COLO668 (cell line): ENCODE measurements around the gene PHETA2.

Experiments
- DNase-seq: peaks from one replicate; lab custom pipeline; 2025; ENCODE audit not compliant: unreplicated experiment; lab: John Stamatoyannopoulos, UW

Gene PHETA2

DNA sequence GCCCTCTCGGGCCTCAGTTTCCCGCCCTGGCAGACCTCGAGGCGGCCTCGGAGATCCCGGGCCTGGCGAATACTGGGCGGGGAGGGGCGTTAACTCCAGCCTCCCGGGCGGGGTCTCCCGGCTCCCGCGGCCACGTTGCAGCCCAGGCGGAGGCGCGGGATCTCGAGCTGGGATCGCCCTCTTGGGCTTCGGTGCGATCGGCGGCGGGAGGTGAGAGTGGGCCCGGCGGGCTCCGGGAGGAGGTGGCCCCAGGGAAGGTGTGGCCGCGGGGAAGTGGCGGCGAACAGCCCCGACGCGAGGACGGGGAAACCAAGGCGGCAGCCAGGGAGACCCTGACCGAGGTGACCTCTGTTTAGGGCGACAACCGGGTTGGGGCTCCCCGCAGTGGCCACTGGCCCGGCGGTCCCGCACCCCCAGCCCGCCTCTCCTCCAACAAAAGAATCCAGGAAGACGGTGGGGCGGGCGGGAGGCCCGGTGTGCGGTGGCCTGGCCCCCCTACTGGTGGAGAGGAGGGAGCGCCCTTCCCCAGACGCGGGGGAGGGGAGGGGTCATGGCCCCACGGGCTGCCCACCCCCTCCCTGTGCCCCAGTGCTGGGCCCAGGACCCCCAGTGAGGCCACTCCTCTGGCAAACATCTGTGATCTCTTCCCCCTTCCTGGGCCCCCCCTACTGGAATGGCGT lies at the start of gene PHETA2:
TSS of gene PHETA2 (plus strand) at position 117 of the 680 bp plus-strand sequence. CDS start 3,046 bp downstream, outside the sequence.
- peak; percentile 33 for DNase-seq

DNA sequence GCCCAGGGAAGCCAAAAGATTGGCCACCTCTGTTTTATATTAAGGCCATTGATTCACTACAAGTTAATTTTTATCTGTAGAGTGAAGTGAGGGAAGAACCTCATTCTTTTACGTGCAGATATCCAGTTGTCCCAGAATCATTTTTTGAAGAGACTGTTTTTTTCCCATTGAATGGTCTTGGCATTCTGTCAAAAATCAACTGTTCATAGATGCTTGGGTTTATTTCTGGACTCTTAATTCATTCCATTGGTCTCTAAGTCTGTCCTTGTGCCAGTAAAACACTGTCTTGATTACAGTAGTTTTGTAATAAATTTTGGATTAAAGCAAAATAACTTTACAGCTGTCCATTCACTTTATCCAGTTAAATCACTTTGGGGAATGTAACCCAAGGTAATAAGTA lies 48.6 kb upstream of the PHETA2 start:
- no peak for DNase-seq

DNA sequence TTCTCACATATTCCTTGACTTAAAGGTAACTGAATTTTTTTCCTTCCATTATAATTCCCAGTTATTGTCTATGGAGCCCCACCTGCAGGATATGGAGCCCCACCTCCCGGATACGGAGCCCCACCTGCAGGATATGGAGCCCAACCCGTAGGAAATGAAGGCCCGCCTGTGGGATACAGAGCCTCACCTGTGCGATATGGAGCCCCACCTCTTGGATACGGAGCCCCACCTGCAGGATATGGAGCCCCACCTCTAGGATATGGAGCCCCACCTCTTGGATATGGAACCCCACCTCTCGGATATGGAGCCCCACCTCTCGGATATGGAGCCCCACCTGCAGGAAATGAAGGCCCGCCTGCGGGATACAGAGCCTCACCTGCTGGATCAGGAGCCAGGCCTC lies 47.3 kb upstream of the PHETA2 start:
- DNase-seq = no peak

GRCh38 chr22:42033263-42034181 lies 40.5 kb upstream of the PHETA2 start:
- DNase-seq = no peak

DNA sequence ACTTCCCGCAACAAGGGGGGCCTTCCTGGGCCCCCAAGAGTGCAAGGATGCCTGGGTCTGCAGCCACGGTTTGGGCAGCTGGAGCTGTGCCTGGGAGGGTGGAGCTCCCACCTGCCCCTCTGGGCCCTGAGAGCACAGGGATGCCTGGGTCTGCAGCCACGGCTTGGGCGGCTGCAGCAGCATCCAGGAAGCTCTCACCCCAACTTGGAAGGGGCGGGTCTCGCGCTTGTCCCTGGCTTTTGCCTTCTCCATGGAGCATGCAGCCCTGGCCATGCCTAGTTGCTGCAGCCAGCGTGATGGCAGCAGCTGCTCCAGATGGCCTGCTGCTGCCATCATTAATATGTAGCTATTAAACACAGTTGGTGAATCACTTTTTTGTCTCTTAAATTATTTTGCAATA lies 38.8 kb upstream of the PHETA2 start:
- DNase-seq = no peak

- DNase-seq = no peak
These were observed 34.8 kb upstream of the PHETA2 start for GRCh38 chr22:42039271-42039670.

- no peak for DNase-seq
These were observed 32.3 kb upstream of the PHETA2 start for GRCh38 chr22:42041784-42042183.

- no peak for DNase-seq
These were observed 23.3 kb upstream of the PHETA2 start for GRCh38 chr22:42050641-42051180.

DNA sequence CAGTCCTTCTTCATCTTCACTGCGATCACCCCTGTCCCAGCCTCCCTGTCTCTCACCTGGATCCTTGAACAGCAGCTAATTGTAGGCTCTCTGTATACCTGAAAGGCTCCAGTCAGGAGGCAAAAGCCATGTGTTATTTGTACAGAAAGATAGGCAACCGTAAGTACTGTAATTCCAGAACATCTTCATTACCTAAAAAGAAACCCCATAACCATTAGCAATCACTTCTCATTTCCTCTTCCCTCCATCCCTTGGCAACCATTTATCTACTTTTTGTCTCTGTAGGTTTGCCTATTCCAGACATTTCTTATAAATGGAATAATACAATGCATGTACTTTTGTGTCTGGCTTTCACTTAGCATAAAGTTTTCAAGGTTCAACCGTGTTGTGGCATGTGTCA lies 21.3 kb upstream of the PHETA2 start:
- no peak for DNase-seq

DNA sequence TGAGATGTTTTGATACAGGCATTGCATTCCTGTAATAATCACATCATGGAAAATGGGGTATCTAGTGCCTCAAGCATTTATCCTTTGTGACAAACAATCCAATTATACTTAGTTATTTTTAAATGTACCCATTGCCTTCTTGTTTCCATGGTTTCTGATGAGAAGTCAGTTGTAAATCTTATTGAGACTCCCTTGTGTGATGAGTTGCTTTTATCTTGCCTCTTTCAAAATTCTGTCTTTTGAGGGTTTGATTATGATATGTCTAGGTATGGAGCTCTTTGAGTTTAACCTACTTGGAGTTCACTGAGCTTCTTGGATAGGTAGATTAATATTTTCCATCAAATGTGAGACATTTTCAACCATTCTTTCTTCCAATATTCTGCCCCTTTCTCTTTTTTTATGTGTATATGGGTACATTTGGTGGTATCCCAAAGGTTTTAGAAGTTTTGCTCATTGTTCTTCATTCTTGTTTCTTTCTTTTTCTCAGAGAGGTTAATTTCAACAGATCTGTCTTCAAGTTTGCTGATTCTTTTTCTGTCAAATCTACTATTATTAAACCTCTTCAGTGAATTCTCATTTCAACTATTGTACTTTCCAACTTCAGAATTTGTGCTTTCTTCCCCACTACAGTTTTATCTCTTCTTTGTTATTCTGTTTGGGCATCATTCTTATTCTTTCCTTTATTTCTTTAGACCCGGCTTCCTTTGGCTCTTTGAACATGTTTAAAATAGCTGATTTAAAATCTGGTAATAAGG lies 17.1 kb upstream of the PHETA2 start:
- no peak for DNase-seq

DNA sequence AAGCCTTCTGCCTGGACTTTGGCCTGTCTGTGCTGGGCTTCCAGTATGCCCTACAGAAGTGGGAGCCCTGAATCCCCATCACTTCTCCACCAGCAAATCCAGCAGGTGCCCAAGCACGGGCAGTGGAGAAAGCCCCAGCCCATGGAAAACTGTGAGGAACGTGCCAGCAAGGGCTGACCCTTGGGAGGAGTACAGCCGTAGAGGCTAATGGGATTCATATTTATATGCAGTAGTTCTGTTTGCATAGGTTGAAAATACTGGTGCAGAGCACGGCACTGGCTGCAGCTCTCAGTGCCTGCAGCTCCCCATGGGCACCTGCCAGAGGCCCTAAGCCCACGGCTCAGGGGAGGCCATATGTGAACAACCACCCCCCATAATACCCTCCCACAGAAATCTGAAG lies 13.6 kb upstream of the PHETA2 start:
- no peak for DNase-seq

DNA sequence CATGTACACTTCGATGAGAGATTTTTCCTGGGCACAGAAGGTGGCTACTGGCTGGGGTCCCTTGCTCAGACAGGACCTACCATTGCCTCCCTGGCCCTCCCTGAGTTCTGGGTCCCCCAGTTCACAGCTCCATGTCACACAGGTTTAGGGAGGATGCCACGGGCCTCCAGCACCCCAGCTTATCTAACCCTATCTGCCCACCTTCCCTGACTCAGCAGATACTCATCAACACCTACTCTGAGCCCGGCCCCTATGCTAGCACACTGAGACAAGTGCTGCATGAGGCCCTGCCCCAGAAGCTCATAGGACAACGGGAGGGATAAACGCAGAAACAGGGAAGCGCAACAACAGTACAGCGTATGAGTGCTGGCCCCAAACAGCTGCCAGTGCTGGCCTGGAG lies 13.0 kb upstream of the PHETA2 start:
- DNase-seq = no peak

GRCh38 chr22:42062506-42063170 lies 11.4 kb upstream of the PHETA2 start:
- no peak for DNase-seq

GRCh38 chr22:42064629-42065028 lies 9.4 kb upstream of the PHETA2 start:
- no peak for DNase-seq

DNA sequence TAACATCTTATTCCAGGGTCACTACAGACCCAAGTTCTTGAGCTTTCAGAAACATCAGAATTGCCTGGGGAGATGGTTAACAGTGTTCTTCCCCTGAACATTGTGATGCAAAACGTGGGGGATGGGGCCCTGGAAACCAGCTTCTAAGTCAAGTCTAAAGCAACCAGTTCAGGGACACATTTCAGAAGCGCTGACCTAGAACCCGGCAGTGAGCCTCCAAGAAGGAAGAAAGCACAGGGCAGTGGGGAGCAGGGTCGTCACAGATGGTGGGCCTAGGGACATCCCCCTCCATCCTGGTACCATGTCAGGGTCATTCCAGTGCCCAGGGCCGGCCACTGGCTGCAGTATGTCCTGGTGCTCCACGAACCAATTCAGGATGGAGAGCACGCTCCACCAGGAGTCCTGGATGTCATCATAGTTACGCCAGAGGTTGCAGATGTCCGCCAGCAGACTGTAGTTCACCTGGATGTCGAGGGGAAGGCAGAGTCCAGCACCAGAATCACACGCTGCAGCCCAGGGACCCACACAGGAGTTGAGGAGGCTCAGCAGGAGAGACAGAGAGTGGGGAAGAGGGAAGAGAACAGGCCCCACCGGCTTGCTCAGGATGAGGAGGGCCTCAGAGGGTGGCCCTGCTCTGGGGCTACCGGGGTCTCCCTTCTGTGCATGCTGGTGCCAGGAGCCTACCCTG lies 8.5 kb upstream of the PHETA2 start:
- DNase-seq = no peak

DNA sequence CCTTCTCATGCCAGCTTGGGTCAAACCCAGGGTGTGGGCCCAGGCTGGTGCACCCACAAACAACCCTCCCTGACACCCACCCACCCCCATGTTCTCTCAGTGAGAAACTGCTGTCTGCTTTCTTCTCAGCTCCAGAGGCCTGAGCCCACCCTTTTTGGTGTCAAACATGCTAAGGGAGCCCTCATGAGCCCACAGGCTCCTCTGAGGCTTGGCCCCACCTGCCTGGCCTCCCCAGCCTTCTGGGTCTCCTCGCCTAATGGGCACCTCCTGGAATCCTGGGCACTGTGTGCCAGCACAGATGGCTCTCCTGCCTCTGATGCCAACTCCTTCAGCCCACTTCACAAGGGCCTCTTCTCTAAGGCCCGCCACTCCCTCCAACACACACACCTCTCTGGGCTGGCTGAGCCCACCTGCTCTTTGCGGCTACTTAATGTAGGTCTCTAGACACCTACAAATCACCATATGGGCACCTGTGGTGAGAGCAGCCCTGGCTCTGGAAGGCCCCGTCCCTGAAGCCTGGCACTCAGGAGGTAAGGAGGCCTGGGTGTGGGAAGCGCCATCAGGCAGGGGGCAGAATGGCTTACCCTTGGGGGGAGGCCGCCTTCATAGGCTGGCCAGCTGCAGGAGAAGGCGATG lies 7.8 kb upstream of the PHETA2 start:
- no peak for DNase-seq

DNA sequence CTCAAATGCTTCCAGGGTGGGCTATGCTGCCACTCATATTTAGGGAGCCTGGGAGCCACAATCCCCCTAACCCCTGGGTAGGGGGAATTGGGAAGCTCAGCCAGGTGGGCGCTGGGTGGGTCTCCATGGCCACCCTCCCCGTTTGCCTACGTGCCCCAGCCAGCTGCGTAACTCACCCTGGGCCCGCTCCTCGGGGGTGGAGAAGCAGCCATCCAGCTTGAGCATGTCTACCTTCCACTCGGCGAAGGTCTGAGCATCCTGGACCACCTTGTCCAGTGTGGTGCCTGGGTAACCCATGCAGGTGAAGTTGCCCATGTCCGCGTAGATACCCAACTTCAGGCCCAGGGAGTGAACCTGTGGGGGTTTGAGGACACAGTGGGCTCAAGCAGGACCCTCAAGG lies 7.1 kb upstream of the PHETA2 start:
- DNase-seq = no peak

DNA sequence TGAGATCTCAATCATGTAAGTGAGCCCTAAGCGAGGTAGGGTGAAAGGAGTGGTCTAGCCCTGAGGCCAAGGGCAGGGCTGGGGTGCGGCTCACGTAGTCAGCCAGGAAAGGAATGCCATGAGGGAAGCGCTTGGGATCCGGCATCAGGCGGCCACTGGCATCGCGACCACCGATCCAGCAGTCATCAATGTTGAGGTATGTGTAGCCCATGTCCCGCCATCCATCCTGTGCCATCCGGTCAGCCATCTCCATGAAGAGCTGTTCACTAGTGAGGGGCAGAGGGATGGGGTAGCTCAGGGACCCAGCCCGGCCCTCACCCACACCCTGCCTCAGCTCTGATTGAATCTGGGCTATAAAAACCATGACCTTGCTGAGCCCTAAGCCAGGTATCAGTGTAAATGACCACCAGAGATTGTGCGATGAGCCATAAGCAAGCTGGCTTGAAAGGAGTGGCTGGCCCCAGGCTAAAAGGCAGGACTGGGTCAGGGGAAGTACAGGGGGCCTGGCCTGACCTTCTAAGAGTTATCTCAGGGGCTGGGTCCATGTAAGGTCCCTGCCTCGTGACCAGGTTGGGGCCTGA lies 6.3 kb upstream of the PHETA2 start:
- DNase-seq = no peak

DNA sequence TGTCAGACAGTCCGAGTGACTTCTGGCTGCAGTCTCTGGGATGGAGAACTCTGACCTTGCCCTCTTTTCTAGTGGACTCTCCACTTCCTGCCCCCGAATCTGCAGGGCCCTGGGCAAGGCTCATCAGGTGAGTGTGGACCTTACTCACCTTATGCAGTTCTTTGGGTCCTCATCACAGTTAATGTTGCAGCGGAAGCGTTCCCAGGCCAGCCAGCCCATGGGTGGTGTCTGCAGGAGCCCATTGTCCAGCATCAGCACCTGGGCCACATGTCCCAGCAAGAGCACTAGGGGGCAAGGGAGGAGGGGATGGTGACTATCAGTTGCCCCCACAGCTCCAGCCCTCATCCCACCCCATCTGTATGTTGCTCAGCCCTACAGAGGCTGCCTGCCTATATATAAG lies 5.8 kb upstream of the PHETA2 start:
- no peak for DNase-seq
